Gastroesophageal sphincter (tissue), 4 donors: ENCODE results near the gene CCT6A. TPM values are rescaled to one million over a fixed set of nuclear protein-coding genes. Genes with fewer than 3 reads are reported as not detected.
"Not testable (repeated sequence)": the region's sequence is repeated elsewhere in the genome, so short reads cannot be mapped to it uniquely, and the experiment has no call there.

Experiments
- ATAC-seq: fragments of 150-250 bp; one replicate; pipeline ENCODE4 v1.9.1; 2016; ENCODE audit warnings: mild to moderate bottlenecking, moderate library complexity
- H3K27ac ChIP-seq, 4 donors: fragments of 200-600 bp; sonication (generic) in 3 of 4; 1 replicate in 3 of 4; 2 replicates in 1 of 4; pipeline ENCODE4 v1.5.1; 2016 to 2019
- H3K27me3 ChIP-seq: fragments of 200-600 bp; sonication (generic); one replicate; pipeline ENCODE4 v1.5.1; 2019
- H3K36me3 ChIP-seq, 2 donors: fragments of 200-600 bp; sonication (generic); one replicate each; pipeline ENCODE4 v1.5.1; 2019; ENCODE audit warnings: control low read depth in 1 of 2
- H3K4me1 ChIP-seq, 3 donors: fragments of 200-600 bp; sonication (generic); 1 replicate in 2 of 3; 2 replicates in 1 of 3; pipeline ENCODE4 v1.5.1; 2016 to 2019; ENCODE audit warnings: control low read depth in 2 of 3
- H3K4me3 ChIP-seq, 2 donors: fragments of 200-600 bp; sonication (generic); one replicate each; pipeline ENCODE4 v1.5.1; 2019; ENCODE audit warnings: mild to moderate bottlenecking in 1 of 2, moderate library complexity in 1 of 2
- H3K9me3 ChIP-seq, 3 donors: fragments of 200-600 bp; sonication (generic); one replicate each; pipeline ENCODE4 v1.5.1; 2017 to 2019; ENCODE audit warnings: control low read depth in 2 of 3
- CTCF ChIP-seq, 4 experiments: fragments of 200-600 bp in 2 of 4; fragments of 450-650 bp in 2 of 4; sonication (generic) in 1 of 4; IDR thresholded peaks; one replicate each; pipeline ENCODE4 v1.5.1; 2017 to 2019; ENCODE audit warnings: antibody characterized with exemption in 4 of 4, mild to moderate bottlenecking in 2 of 4, moderate library complexity in 2 of 4
- EP300 ChIP-seq: sonication (generic); formaldehyde crosslinking; IDR thresholded peaks from one replicate; pipeline ENCODE4 v1.6.1; 2017; ENCODE audit warnings: antibody characterized with exemption, mild to moderate bottlenecking
- POLR2A ChIP-seq, 2 donors: fragments of 450-650 bp; IDR thresholded peaks; one replicate each; pipeline ENCODE4 v1.6.1; 2017; ENCODE audit warnings: antibody characterized with exemption in 2 of 2, mild to moderate bottlenecking in 2 of 2, moderate library complexity in 1 of 2
- POLR2AphosphoS5 ChIP-seq: sonication (generic); formaldehyde crosslinking; IDR thresholded peaks from one replicate; pipeline ENCODE4 v1.6.1; 2017; ENCODE audit warnings: antibody characterized with exemption
- WGBS, 2 donors: methylation state at CpG; one replicate each; pipeline ENCODE4 v1.1.5; 2018; ENCODE audit warnings: low coverage in 1 of 2; 5-methylcytosine and 5-hydroxymethylcytosine counted together
- total RNA-seq, 4 donors: library from RNA; depleted of rRNA; stranded (reverse); fragments of >200 nt; gene quantifications; one replicate each; pipeline ENCODE4 v1.1.0, GENCODE V29; 2016

CCT6A gene
- total RNA-seq, 4 donors from 2014 or later, result 88.3 to 138 (median 116) TPM

- Histone ChIP-seq H3K36me3 (no peaks in the 10 kb centered on the region), H3K4me3 (no peak overlapping the region), H3K27ac (peak overlapping the region; percentile 29 to 75 (median 68)), H3K9me3 (no peaks in the 10 kb centered on the region), H3K27me3 (no peaks in the 10 kb centered on the region), H3K4me1 (peaks cover 0 to 50% (median 6%) of the 10 kb centered on the region in 3 donors)
- TF ChIP-seq EP300 (no peak), CTCF (IDR thresholded peaks at IDR 0.05) (no peak), POLR2AphosphoS5 (peak; percentile 79)
- no peak for ATAC-seq
- WGBS, 2 donors, result 17 to 23% methylated on average over 3 to 5 of the region's 5 CpGs
Measured at GRCh38 chr7:56046721-56047445, 4.7 kb upstream of the CCT6A start.

- ATAC-seq, H3K27me3 ChIP-seq, H3K9me3 ChIP-seq, H3K36me3 ChIP-seq, H3K4me3 ChIP-seq: not testable (repeated sequence)
- H3K27ac ChIP-seq, result peak overlapping the region; percentile 24 to 75 (median 68)
- 17 to 45% methylated on average over 1 to 3 of the region's 11 CpGs for WGBS, 2 donors
- peaks cover 0 to 57% (median 10%) of the 10 kb centered on the region in 3 donors for H3K4me1 ChIP-seq
Measured at GRCh38 chr7:56047446-56048116, 4.0 kb upstream of the CCT6A start.

GRCh38 chr7:56048245-56048644, 3.3 kb upstream of the CCT6A start:
- no peak for ATAC-seq
- no peak for TF ChIP-seq POLR2AphosphoS5
- no peak for TF ChIP-seq POLR2A (IDR thresholded peaks at IDR 0.05)
- no peak for TF ChIP-seq EP300
- TF ChIP-seq CTCF (IDR thresholded peaks at IDR 0.05), result no peak
- Histone ChIP-seq H3K4me1 (peaks cover 0 to 63% (median 17%) of the 10 kb centered on the region in 3 donors), H3K4me3 (no peak overlapping the region), H3K27me3 (no peaks in the 10 kb centered on the region), H3K9me3 (no peaks in the 10 kb centered on the region), H3K27ac (peak overlapping the region in 3 of 4 donors; percentile 66 to 75 (median 70)), H3K36me3 (peaks cover 0 to 6% of the 10 kb centered on the region in 2 donors)
- whole genome bisulfite sequencing, 2 donors, result 87 to 90% methylated on average over 1 of the region's 1 CpG

- H3K4me1 ChIP-seq, result peaks cover 0 to 69% (median 18%) of the 10 kb centered on the region in 3 donors
- WGBS, 2 donors, result 19 to 31% methylated on average over 3 to 8 of the region's 8 CpGs
- H3K4me3 ChIP-seq, ATAC-seq, H3K9me3 ChIP-seq, H3K27me3 ChIP-seq: not testable (repeated sequence)
- H3K27ac ChIP-seq, result peak overlapping the region in 3 of 4 donors; percentile 45 to 75 (median 66)
- H3K36me3 ChIP-seq, result peaks cover 0 to 11% of the 10 kb centered on the region in 2 donors
Measured at GRCh38 chr7:56048763-56049162, 2.8 kb upstream of the CCT6A start.

GRCh38 chr7:56051053-56051338, 569 bp upstream of the CCT6A start:
- Histone ChIP-seq H3K4me1 (peaks cover 0 to 71% (median 18%) of the 10 kb centered on the region in 3 donors), H3K4me3 (peak overlapping the region; percentile 52 to 97), H3K27me3 (no peaks in the 10 kb centered on the region), H3K36me3 (peaks cover 0 to 33% of the 10 kb centered on the region in 2 donors), H3K9me3 (no peaks in the 10 kb centered on the region), H3K27ac (peak overlapping the region; percentile 82 to 96 (median 95))
- no peak for TF ChIP-seq EP300
- no peak for TF ChIP-seq POLR2AphosphoS5
- TF ChIP-seq CTCF (IDR thresholded peaks at IDR 0.05), result no peak
- no peak for TF ChIP-seq POLR2A (IDR thresholded peaks at IDR 0.05)
- 0% methylated on average over 5 to 7 of the region's 9 CpGs for WGBS, 2 donors
- no peak for ATAC-seq

- Histone ChIP-seq H3K9me3 (no peaks in the 10 kb centered on the region), H3K27me3 (no peaks in the 10 kb centered on the region), H3K4me1 (peaks cover 0 to 47% (median 18%) of the 10 kb centered on the region in 3 donors), H3K36me3 (peaks cover 0 to 57% of the 10 kb centered on the region in 2 donors), H3K27ac (peak overlapping the region in 1 of 4 donors; percentile 29), H3K4me3 (no peak overlapping the region)
- TF ChIP-seq EP300 (no peak), POLR2A (IDR thresholded peaks at IDR 0.05) (no peak), POLR2AphosphoS5 (no peak), CTCF (IDR thresholded peaks at IDR 0.05) (no peak)
- WGBS, 2 donors, result 72 to 80% methylated on average over 8 to 9 of the region's 9 CpGs
- no peak for ATAC-seq
Measured at GRCh38 chr7:56053379-56053778, 1.8 kb downstream of the CCT6A start.
